LHCN-M2 (cell line): ENCODE measurements around the gene CYSRT1. TPM values are rescaled to one million over a fixed set of nuclear protein-coding genes. Genes with fewer than 3 reads are reported as not detected.

Source experiments
- DNase-seq: peaks from one replicate; pipeline ENCODE4 v3.0.0-alpha.2; 2012; ENCODE audit warnings: low read depth
- total RNA-seq: library from RNA; depleted of rRNA; stranded (reverse); fragments of >200 nt; gene quantifications from 2 replicates; pipeline ENCODE4 v1.2.3, GENCODE V29; 2014

Gene CYSRT1
- total RNA-seq, 1 experiment from 2014 or later: 4.1 TPM

DNA sequence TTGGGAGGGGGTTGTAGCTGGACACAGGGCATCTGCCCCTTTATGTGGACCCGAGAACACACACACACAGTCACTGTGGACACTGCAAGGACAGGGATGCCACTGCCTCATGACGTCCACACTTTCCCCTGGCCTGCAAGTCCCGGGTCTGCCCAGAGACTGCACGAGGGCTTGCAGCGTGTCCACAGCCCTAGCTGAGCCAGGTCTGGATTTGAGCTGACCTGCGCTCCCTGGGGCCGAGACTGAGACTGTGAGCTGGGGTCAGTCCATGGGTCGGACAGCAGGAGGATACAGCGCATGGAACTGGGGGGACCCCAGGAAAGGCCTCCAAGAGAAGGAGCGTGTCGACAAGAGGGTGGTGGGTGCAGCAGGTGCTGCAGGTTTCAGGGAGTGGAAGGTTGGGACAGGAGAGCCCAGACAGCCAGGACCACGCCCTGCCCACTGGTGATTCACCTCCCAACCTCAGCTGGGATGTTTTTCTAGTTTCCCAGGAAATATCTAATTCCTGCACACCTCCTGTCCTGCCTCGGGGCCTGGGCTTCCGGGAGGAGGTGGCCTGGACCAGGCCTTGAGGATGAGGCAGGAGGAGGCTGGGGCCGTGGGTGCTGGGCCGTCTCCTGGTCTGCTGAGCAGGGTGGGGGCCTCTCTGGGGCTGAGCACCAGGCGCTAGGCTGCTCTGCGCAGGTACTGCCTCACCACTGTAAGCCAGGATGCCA, 1.5 kb downstream of the CYSRT1 start:
- peak; percentile 27 for DNase-seq

DNA sequence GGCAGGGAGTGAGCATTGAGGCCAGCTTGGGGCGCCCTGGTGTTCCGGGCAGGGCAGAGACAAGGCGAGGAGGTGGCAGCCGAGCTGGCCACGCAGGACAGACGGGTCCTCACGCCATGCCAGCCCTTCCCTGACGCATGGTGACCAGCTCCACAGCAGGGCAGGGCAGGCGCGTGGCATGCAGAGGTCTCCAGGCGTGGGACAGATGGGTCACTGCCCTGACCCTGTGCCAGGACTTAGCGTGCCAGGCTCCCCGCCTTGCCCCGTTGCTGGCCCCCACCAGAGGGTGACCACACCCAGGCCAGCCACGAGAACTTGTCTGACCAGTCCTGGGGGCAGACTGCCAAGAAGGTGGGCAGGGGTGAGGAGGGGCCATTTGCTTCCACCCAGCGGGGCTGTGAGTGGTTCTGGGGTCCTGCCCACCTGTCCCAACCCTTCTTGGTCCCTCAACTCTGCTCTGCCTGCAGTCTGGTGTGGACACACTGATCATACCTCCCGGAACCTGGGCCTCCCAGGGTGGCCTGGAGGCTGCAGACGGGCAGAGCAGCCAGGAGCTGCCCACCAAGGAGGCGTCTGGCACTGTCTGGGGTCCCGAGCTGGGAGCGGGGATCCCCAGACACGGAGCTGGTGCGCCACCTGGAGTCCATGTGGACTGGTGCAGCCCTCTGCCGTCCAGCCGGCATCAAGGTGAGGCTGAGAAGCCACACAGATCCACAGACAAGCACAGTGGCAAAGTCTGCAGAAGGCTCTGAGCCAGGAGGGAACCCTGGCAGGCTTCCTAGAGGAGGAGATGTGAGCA, 2.3 kb downstream of the CYSRT1 start, which contains the start of gene RNF224:
Gene RNF224 (plus strand): TSS at position 449 of the 799 bp plus-strand sequence. CDS start 834 bp downstream, outside the sequence.
- DNase-seq: peak; percentile 67

DNA sequence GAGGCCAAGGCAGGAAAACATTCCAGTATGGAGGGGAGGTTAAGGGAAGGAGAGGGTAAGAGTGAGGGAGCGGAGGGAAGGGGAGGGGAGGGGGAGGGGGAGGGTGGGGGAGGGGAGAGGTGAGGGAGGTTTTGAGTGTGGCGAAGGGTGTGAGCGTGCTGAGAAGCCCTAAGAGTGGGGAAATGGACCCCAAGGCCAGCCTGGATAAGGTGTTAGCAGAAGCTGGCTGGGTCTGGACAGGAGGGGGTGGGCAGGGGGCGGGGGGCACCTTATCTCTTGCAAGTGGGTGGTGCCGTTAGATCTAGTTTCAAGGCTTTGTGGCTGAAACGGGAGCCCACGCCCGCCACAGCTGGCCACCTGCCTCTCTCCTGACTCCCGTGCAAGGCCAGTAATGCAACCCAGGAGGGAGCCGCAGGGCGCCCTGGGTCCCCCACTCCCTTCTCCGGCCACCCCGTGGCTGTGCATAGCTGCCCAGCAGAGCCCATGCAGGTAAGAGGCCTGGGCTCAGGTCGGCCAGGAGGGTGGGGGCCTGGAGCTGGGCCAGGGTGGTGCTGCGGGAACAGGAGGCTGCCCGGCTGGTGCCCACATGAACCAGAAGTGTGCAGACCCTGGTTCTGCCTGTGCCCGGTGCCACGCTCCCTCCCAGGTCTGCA, 3.0 kb downstream of the CYSRT1 start:
- DNase-seq: no peak

DNA sequence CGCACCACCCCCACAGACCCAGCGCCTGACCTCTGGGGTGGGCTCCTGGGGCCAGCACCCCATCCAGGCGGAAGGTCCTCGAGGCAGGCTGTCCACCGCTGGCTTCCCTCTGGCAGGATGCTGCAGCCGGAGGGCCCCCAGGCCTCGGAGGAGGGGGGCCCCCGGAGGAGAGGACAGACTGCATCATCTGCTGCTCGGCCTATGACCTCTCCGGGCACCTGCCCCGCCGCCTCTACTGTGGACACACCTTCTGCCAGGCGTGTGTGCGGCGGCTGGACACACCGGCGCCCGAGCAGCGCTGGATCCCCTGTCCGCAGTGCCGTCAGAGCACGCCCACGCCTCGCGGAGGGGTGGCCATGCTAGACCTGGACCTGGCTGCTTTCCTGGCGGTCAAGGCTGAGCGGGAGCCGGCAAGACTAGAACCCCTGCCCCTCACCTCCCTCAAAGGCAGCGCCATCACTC, 3.6 kb downstream of the CYSRT1 start:
- DNase-seq: no peak

DNA sequence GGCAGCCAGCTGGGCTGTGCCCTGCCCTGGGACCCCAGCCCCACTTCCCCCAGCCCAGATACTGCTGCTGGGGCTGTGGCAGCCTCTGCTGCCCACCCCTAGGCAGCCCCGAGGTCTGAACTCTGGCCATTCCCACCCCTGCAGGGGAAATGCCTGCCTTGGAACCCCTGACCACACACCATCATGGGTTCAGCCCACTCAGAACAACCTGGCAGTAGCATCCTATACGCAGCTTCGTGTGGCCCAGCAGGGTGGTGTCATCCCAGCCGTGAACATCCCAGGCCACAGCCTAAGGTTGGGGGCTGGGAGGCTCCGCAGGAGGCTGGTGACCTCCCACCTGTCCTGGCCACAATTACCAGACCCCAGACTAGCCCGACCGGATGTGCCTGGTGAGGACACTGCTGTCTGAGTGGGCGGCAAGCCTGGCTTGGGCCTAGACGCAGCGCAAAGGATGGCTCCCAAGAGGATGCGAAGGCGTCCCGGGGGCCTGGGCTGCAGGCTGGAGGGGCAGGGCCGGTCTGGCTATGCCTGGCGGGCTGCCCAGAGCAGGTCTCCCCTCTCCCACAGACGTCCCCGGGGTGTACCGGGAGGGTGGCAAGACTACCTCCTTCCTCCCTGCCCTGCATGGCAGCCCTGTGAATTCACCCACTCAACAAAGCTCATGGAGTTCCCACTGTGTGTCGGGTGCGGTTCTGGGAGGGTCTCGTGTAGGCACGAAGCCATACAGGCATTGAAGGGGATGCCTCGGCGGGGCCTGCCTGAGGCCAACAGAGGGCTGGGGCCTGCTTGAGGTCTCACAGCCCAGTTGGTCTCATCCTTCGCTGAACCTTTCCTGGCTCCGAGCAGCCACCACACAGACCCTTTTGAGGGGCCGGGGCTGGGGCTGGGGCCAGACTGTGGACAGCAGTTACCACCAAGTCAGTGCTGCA, 4.3 kb downstream of the CYSRT1 start:
- no peak for DNase-seq

DNA sequence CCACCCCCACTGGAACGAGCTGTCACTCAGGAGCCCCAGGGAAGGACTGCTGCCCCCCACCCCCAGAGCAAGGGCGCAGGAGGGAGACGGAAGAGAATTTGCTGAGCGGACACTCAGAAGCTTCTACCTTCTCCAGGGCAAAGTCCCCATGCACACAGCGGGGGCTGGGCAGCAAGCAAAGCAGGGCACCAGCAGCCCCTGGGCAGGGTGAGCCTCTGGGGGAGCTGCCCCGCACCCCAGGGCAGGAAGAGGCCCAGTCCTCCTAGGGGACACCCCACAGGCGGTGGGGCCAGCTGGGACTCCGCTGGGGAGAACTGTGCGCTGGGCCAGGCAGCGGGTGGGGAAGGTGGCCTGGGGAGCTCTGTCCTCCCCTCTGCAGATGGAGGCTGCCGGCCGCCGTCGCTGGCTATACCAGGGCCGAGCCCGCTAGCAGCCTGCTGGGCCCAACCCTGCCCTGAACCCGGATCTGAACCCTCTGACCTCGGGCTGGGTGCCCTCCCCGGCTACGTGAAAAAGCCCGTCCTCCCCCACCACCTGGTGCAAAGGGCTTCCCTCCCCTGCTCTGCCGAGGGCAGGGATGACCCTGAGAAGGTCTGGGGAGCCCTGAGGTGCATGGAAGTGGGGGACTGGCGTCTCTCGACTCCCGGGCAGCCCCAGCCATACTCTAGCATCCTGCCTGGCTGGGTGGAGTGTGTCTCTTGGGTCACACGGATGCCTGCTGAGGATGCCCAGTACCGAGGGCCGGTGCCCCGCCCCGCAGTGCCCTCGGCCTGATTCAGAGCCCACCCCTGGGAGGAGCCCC, 5.1 kb downstream of the CYSRT1 start:
- no peak for DNase-seq

DNA sequence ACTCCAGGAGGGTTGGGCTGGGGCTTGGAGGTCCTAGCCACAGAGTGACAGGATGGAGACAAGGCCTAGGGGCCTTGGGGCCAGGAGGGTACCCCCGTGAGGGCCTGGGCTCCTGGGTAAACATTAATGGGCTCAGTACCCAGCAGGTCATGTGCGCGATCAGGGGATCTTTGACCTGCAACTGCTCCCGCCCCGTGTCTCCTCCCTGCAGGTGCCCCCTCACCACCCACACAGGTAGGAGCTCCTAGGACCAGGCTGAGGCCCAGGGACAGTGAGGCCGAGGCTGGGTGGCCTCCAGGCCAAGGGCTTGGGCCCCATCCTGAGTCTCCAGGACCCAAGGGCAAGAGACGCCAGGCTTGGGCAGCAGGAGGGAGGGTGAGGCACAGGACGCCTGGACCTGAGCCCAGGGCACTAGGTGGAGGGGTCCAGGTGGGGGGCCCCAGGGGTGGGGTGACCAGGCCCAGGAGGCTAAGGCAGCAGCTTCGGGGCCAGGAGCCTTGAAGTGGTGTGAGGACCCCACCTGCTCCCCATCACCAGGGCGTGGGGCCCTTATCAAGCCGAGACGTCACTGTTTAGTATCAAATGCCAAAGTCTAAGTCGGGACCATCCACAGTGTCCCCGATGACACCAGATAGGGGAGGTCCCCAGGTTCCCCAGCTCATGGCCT, 5.9 kb downstream of the CYSRT1 start, which contains the start of gene SLC34A3:
Gene SLC34A3 (plus strand): TSS at position 197 of the 667 bp plus-strand sequence. CDS start 802 bp downstream, outside the sequence.
- DNase-seq: no peak

DNA sequence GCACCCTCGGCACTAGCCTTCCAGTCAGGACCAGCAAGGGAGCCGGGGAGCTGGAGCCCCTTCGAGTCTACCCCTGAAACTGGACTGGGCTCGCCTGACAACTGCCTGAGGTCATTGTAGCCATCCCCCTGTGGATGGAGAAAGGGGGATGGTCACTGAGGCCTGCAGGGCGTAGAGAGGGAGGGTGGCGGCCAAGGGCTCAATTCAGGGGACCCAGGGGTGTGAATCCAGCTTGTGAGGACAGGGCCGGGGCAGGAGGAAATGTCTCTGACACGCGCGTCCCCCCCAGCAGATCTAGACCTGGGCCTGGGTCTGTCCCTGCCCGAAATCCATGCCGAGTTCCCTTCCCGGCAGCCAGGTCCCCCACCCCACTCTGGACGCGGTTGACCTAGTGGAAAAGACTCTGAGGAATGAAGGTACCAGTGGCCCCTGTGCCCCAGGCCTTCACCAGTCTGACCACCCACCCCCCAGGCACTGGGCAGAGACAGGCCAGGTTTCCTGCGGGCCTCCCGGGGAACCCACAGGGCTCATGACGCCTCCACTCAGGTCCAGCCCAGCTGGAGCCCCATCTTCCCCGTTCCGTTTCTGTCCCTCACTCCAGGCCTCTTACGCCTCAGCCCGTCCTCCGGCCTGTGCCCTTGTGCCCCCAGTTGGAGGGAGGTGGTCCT, 6.5 kb downstream of the CYSRT1 start:
- no peak for DNase-seq

DNA sequence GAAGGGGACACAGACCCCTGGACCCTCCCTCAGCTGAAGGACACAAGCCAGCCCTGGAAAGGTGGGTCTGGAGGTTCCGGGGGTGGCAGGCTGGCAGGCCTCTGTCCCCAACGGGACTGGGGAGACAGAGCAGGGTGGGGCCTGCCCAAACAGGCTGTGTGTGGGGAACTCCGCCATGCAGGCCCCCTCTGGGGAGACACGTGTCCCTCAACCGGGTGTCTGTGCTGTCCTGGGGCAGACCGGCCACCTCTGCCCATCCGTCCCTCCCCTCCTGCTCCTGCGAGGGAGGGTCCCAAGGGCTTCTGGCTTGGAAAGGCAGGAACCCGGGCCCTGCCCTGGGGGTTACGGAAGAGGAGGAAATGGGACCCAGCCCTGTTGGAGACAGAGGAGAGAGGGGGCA, 7.1 kb downstream of the CYSRT1 start:
- DNase-seq: no peak

DNA sequence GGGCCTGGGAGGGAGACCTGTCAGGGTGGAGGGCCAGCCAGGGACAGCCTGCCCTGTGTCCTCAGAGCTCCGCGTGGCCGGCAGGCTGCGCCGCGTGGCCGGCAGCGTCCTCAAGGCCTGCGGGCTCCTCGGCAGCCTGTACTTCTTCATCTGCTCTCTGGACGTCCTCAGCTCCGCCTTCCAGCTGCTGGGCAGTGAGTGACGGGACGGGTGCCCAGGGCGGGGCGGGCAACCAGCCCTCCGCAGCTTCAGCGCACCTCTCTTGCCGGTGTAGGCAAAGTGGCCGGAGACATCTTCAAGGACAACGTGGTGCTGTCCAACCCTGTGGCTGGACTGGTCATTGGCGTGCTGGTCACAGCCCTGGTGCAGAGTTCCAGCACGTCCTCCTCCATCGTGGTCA, 7.5 kb downstream of the CYSRT1 start:
- peak; percentile 41 for DNase-seq

DNA sequence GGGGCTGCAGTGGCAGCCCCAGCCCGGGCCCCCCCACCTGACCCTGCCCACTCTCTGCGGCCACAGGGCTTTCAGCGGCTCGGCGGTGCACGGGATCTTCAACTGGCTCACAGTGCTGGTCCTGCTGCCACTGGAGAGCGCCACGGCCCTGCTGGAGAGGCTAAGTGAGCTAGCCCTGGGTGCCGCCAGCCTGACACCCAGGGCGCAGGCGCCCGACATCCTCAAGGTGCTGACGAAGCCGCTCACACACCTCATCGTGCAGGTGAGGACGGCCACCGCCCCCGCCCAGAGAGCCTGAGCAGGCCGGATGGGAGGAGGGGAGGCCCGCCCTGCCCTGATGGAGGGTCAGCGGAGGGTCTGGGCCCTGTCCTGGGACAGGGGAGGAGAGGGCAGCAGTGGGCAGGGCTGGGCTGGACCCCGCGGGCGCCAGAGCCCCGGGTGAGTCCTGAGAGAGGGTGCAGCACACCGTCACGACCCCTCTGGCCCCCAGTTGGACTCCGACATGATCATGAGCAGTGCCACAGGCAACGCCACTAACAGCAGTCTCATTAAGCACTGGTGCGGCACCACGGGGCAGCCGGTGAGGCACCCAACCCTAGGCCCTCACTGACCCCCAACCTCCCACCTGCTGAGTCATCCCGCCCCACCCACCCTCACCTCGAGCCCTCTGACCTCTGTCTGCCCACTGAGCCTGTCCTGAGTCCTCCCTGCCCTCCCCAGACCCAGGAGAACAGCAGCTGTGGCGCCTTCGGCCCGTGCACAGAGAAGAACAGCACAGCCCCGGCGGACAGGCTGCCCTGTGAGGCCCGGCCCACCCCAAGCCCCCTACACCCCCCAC, 8.4 kb downstream of the CYSRT1 start:
- no peak for DNase-seq

DNA sequence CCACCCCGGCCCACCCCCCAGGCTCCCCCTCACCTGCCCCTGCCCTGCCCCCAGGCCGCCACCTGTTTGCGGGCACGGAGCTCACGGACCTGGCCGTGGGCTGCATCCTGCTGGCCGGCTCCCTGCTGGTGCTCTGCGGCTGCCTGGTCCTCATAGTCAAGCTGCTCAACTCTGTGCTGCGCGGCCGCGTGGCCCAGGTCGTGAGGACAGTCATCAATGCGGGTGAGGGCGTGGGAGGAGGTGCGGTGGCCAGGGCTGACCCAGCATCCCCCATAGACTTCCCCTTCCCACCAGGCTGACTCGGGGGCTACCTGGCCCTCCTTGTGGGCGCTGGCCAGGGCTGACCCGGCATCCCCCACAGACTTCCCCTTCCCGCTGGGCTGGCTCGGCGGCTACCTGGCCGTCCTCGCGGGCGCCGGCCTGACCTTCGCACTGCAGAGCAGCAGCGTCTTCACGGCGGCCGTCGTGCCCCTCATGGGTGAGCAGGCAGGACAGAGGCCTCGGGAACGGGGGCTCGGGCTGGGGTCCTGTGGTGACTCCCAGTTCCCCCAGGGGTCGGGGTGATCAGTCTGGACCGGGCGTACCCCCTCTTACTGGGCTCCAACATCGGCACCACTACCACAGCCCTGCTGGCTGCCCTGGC, 9.2 kb downstream of the CYSRT1 start:
- DNase-seq: no peak

DNA sequence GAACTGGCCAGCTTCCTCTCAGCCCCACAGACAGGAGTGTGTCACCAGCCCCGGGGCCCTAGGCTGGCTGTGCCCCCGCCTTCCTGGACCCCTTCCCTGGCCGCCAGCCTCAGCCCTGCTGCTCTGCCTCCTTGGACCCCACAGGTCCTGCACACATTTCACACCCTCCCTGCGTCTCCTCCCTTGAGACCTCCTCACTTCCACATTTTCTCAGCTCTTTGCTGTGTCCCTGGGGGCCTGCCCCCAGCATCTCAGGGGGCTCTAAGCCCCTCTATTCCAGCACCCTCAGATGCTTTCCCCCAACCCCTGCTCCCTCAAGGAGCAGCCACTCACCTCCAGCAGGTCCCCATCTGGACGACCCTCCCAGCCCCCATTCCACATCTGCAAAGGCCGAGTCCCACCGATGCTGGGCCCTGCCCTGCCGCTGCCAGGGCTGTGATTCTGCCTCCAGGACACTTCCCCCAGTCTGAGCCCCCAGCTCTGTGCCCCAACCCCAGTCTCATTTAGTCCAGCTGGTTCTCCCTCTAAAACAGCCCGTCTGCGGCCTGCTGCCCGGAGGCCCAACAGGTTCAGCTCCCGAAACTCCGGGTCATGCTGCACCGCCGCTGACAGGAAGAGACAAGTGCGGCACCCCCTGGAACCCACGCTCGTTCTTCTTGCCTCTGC, 9.9 kb downstream of the CYSRT1 start:
- no peak for DNase-seq

DNA sequence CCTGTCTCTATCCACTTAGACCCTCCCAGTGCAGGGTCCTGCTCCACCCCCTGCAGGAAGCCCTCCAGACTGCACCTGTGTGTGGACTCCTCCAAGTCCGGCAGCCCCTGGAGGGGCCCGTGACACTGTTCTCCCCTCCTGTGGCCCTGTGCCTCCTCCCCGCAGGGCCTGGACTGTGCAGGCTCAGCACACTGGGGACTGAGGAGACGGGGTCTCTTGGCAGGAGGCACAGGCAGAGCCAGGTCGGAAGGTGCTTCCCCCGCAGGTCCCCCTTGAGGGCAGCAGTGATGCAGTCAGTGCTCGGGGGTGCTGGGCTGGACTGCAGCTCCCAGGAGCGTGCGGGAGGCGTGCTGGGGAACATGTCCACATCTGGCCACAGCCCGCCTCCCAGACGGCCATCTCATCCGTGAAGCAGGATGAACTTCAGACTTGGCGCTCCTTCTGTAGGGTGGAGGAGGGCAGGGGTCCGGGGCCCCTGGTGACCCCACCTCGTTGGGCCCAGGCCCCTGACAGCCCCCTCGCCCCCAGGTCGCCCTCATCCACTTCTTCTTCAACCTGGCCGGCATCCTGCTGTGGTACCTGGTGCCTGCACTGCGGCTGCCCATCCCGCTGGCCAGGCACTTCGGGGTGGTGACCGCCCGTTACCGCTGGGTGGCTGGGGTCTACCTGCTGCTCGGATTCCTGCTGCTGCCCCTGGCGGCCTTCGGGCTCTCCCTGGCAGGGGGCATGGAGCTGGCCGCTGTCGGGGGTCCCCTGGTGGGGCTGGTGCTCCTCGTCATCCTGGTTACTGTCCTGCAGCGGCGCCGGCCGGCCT, 10.7 kb downstream of the CYSRT1 start:
- no peak for DNase-seq

DNA sequence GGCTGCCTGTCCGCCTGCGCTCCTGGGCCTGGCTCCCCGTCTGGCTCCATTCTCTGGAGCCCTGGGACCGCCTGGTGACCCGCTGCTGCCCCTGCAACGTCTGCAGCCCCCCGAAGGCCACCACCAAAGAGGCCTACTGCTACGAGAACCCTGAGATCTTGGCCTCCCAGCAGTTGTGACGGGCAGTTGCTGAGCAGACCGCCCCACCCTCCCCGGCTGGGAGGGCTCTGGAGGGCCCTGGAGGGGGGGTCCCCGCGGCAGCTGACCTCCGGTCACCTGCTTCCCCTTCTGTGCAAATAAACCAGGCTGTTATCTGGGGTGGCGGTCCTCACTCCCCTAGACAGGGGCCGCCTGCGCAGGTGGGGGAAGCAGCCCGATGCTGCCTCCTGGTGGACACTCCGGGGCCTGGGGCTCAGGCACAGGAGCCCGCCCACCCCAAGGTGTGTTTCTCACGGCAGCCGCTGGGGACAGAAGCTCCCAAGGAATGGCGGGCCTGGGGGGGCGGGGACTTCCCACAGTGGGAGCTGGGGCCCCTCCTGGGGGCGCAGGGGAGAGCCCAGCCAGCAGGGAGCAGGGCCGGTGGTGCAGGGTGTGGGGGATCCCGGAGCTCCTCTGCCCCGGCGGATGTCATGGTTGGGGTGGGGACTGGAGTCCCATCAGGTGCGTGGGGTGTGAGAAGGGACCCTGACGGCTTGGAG, 11.4 kb downstream of the CYSRT1 start:
- DNase-seq: peak; percentile 63
